ENCODE data around the gene MAGI1. TPM values are rescaled to one million over a fixed set of nuclear protein-coding genes. Genes with fewer than 3 reads are reported as not detected.

MAGI1 gene
- total and polyA plus RNA-seq, 10 donors: 3.5 to 104 (median 62.3) TPM

DNA sequence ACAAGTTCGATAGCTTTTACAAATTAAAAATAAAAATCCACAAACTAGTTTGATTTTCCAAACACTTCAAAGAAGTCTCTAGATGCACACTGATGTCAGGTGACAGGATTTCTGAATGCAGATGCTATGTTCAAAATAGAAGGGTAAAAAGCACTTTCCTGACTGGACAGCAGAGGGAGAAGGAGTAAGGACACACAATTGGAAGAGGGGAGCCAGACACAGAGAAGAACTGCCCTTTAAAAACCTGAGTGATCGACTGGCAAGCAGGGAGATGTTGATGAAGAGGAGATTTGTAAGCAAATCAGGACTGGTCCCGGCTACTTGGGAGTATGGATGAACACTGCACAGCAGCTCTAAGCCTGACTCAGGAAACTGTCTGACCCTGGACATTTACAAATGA, 612.8 kb downstream of the MAGI1 start:
- 67 to 80% (median 78%) methylated on average over 3 of the region's 3 CpGs for WGBS, 5 donors
- peak in 1 of 11 experiments; percentile 11 for TF ChIP-seq CTCF (IDR thresholded peaks at IDR 0.05 in 8 of 11, conservative IDR thresholded peaks at IDR 0.05 in 3 of 11)
- TF ChIP-seq POLR2AphosphoS5 (IDR thresholded peaks at IDR 0.05): no peak
- no peak for TF ChIP-seq POLR2A (IDR thresholded peaks at IDR 0.05)
- no peak overlapping the region for H3K4me3 ChIP-seq
- peaks cover 0 to 29% (median 0%) of the 10 kb centered on the region in 6 donors for H3K36me3 ChIP-seq
- H3K9me3 ChIP-seq: no peaks in the 10 kb centered on the region
- DNase-seq: no peak
- no peak overlapping the region for H3K27ac ChIP-seq
- intact Hi-C loops (cut with DNase I; ENCODE audit: low total_unique reads): no loop called here
- H3K27me3 ChIP-seq (replicated peaks in 1 of 7): no peaks in the 10 kb centered on the region
- no peaks in the 10 kb centered on the region for H3K4me1 ChIP-seq

- TF ChIP-seq POLR2AphosphoS5 (IDR thresholded peaks at IDR 0.05) (no peak), CTCF (IDR thresholded peaks at IDR 0.05 in 8 of 11, conservative IDR thresholded peaks at IDR 0.05 in 3 of 11) (no peak), POLR2A (IDR thresholded peaks at IDR 0.05) (no peak)
- DNase-seq: no peak
- no peak overlapping the region for H3K27ac ChIP-seq
- H3K27me3 ChIP-seq (replicated peaks in 1 of 7): no peaks in the 10 kb centered on the region
- no peaks in the 10 kb centered on the region for H3K4me1 ChIP-seq
- no peaks in the 10 kb centered on the region for H3K9me3 ChIP-seq
- no peak overlapping the region for H3K4me3 ChIP-seq
- peaks cover 0 to 4% (median 0%) of the 10 kb centered on the region in 6 donors for H3K36me3 ChIP-seq
- 76 to 83% (median 78%) methylated on average over 3 of the region's 3 CpGs for WGBS, 5 donors
- intact Hi-C loops (cut with DNase I; ENCODE audit: low total_unique reads): no loop called here
These were observed 616.6 kb downstream of the MAGI1 start for GRCh38 chr3:65422154-65422553.

DNA sequence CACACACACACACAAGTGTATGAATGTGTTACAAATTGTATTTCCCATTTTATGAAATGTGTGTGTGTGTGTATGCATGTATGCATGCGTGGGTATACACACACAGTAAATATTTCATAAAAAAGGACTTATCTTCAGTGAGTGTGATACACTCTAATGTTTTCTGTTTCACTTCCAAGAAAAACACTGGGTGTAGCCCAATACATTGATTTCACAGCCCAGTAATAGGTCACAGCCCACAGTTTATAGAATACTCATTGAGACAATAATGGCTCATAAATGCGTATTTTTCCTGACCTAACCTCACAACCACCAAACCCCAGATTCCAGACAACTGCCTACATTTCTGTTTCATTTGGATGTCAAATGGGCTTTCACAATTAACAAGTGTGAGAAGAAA, 619.5 kb downstream of the MAGI1 start:
- TF ChIP-seq POLR2A (IDR thresholded peaks at IDR 0.05): no peak
- TF ChIP-seq CTCF (IDR thresholded peaks at IDR 0.05 in 8 of 11, conservative IDR thresholded peaks at IDR 0.05 in 3 of 11): no peak
- TF ChIP-seq POLR2AphosphoS5 (IDR thresholded peaks at IDR 0.05): no peak
- intact Hi-C loops (cut with DNase I; ENCODE audit: low total_unique reads): no loop called here
- 86 to 96% (median 90%) methylated on average over 2 of the region's 2 CpGs for WGBS, 5 donors
- H3K4me1 ChIP-seq: no peaks in the 10 kb centered on the region
- no peak overlapping the region for H3K27ac ChIP-seq
- H3K4me3 ChIP-seq: no peak overlapping the region
- no peaks in the 10 kb centered on the region for H3K36me3 ChIP-seq
- no peaks in the 10 kb centered on the region for H3K9me3 ChIP-seq
- H3K27me3 ChIP-seq (replicated peaks in 1 of 7): no peaks in the 10 kb centered on the region
- no peak for DNase-seq

GRCh38 chr3:65413891-65414290, 624.8 kb downstream of the MAGI1 start:
- 72 to 89% (median 85%) methylated on average over 3 of the region's 3 CpGs for WGBS, 5 donors
- intact Hi-C loops (cut with DNase I; ENCODE audit: low total_unique reads): no loop called here
- Histone ChIP-seq H3K4me1 (peaks cover 0 to 14% (median 0%) of the 10 kb centered on the region in 6 donors), H3K4me3 (no peak overlapping the region), H3K27me3 (replicated peaks in 1 of 7) (no peaks in the 10 kb centered on the region), H3K9me3 (no peaks in the 10 kb centered on the region), H3K27ac (no peak overlapping the region), H3K36me3 (no peaks in the 10 kb centered on the region)
- TF ChIP-seq CTCF (IDR thresholded peaks at IDR 0.05 in 8 of 11, conservative IDR thresholded peaks at IDR 0.05 in 3 of 11): no peak
- no peak for TF ChIP-seq POLR2AphosphoS5 (IDR thresholded peaks at IDR 0.05)
- no peak for DNase-seq
